Measurements from ENCODE around the gene DNHD1.

The DNHD1 gene

GRCh38 chr11:6547177-6547576 lies 50.1 kb downstream of the DNHD1 start:
- Mint-ChIP-seq H3K36me3 (ENCODE audit: insufficient read depth) (peaks cover 6% of the 10 kb centered on the region), H3K4me1 (no peaks in the 10 kb centered on the region), H3K27me3 (no peaks in the 10 kb centered on the region), H3K9me3 (no peaks in the 10 kb centered on the region), H3K27ac (ENCODE audit: low read depth) (no peak overlapping the region), H3K4me3 (no peak overlapping the region)
- DNase-seq (ENCODE audit: low spot score in 2 of 2), result no peak
- ATAC-seq (replicated peaks; ENCODE audit: extremely low read depth, poor library complexity, severe bottlenecking), result no peak

- Mint-ChIP-seq H3K4me3 (no peak overlapping the region), H3K4me1 (no peaks in the 10 kb centered on the region), H3K9me3 (no peaks in the 10 kb centered on the region), H3K27me3 (no peaks in the 10 kb centered on the region), H3K27ac (ENCODE audit: low read depth) (no peak overlapping the region), H3K36me3 (ENCODE audit: insufficient read depth) (peaks cover 4% of the 10 kb centered on the region)
- ATAC-seq (replicated peaks; ENCODE audit: extremely low read depth, poor library complexity, severe bottlenecking) (no peak), DNase-seq (ENCODE audit: low spot score in 2 of 2) (no peak)
Observed at GRCh38 chr11:6548121-6548520, 51.0 kb downstream of the DNHD1 start.

GRCh38 chr11:6548641-6549040 lies 51.6 kb downstream of the DNHD1 start:
- ATAC-seq (replicated peaks; ENCODE audit: extremely low read depth, poor library complexity, severe bottlenecking), result no peak
- Mint-ChIP-seq H3K4me1 (no peaks in the 10 kb centered on the region), H3K27ac (ENCODE audit: low read depth) (no peak overlapping the region), H3K4me3 (no peak overlapping the region), H3K9me3 (no peaks in the 10 kb centered on the region), H3K36me3 (ENCODE audit: insufficient read depth) (peaks cover 2% of the 10 kb centered on the region), H3K27me3 (no peaks in the 10 kb centered on the region)
- no peak for DNase-seq (ENCODE audit: low spot score in 2 of 2)

- H3K27me3 Mint-ChIP-seq, result no peaks in the 10 kb centered on the region
- peaks cover under 1% of the 10 kb centered on the region for H3K36me3 Mint-ChIP-seq (ENCODE audit: insufficient read depth)
- H3K27ac Mint-ChIP-seq (ENCODE audit: low read depth), result no peak overlapping the region
- no peaks in the 10 kb centered on the region for H3K4me1 Mint-ChIP-seq
- no peak overlapping the region for H3K4me3 Mint-ChIP-seq
- ATAC-seq (replicated peaks; ENCODE audit: extremely low read depth, poor library complexity, severe bottlenecking) (no peak), DNase-seq (ENCODE audit: low spot score in 2 of 2) (no peak)
- H3K9me3 Mint-ChIP-seq, result no peaks in the 10 kb centered on the region
Observed at GRCh38 chr11:6553634-6554033, 56.6 kb downstream of the DNHD1 start.

- no peaks in the 10 kb centered on the region for H3K4me1 Mint-ChIP-seq
- DNase-seq (ENCODE audit: low spot score in 2 of 2) (no peak), ATAC-seq (replicated peaks; ENCODE audit: extremely low read depth, poor library complexity, severe bottlenecking) (no peak)
- H3K9me3 Mint-ChIP-seq, result no peaks in the 10 kb centered on the region
- H3K27me3 Mint-ChIP-seq, result no peaks in the 10 kb centered on the region
- H3K4me3 Mint-ChIP-seq, result no peak overlapping the region
- peaks cover 3% of the 10 kb centered on the region for H3K36me3 Mint-ChIP-seq (ENCODE audit: insufficient read depth)
- H3K27ac Mint-ChIP-seq (ENCODE audit: low read depth), result no peak overlapping the region
Observed at GRCh38 chr11:6554828-6555706, 58.0 kb downstream of the DNHD1 start.

GRCh38 chr11:6556139-6556949 lies 59.3 kb downstream of the DNHD1 start:
- Mint-ChIP-seq H3K36me3 (ENCODE audit: insufficient read depth) (peaks cover 5% of the 10 kb centered on the region), H3K9me3 (no peaks in the 10 kb centered on the region), H3K27me3 (no peaks in the 10 kb centered on the region), H3K27ac (ENCODE audit: low read depth) (no peak overlapping the region), H3K4me3 (no peak overlapping the region), H3K4me1 (no peaks in the 10 kb centered on the region)
- ATAC-seq (replicated peaks; ENCODE audit: extremely low read depth, poor library complexity, severe bottlenecking) (no peak), DNase-seq (ENCODE audit: low spot score in 2 of 2) (no peak)

GRCh38 chr11:6557063-6557462 lies 60.0 kb downstream of the DNHD1 start:
- Mint-ChIP-seq H3K27me3 (no peaks in the 10 kb centered on the region), H3K27ac (ENCODE audit: low read depth) (no peak overlapping the region), H3K4me1 (no peaks in the 10 kb centered on the region), H3K9me3 (no peaks in the 10 kb centered on the region), H3K4me3 (no peak overlapping the region), H3K36me3 (ENCODE audit: insufficient read depth) (peaks cover 5% of the 10 kb centered on the region)
- no peak for ATAC-seq (replicated peaks; ENCODE audit: extremely low read depth, poor library complexity, severe bottlenecking)
- DNase-seq (ENCODE audit: low spot score in 2 of 2), result no peak

- Mint-ChIP-seq H3K4me3 (no peak overlapping the region), H3K36me3 (ENCODE audit: insufficient read depth) (peaks cover 5% of the 10 kb centered on the region), H3K27me3 (no peaks in the 10 kb centered on the region), H3K27ac (ENCODE audit: low read depth) (peak overlapping the region; percentile 58), H3K4me1 (no peaks in the 10 kb centered on the region), H3K9me3 (no peaks in the 10 kb centered on the region)
- ATAC-seq (replicated peaks; ENCODE audit: extremely low read depth, poor library complexity, severe bottlenecking), result no peak
- no peak for DNase-seq (ENCODE audit: low spot score in 2 of 2)
Observed at GRCh38 chr11:6557761-6558674, 60.9 kb downstream of the DNHD1 start.

- Mint-ChIP-seq H3K27ac (ENCODE audit: low read depth) (no peak overlapping the region), H3K27me3 (no peaks in the 10 kb centered on the region), H3K4me1 (no peaks in the 10 kb centered on the region), H3K9me3 (no peaks in the 10 kb centered on the region), H3K4me3 (no peak overlapping the region), H3K36me3 (ENCODE audit: insufficient read depth) (peaks cover 5% of the 10 kb centered on the region)
- ATAC-seq (replicated peaks; ENCODE audit: extremely low read depth, poor library complexity, severe bottlenecking) (no peak), DNase-seq (ENCODE audit: low spot score in 2 of 2) (no peak)
Observed at GRCh38 chr11:6559369-6559768, 62.3 kb downstream of the DNHD1 start.

- H3K9me3 Mint-ChIP-seq, result no peaks in the 10 kb centered on the region
- H3K27ac Mint-ChIP-seq (ENCODE audit: low read depth), result no peak overlapping the region
- peaks cover 7% of the 10 kb centered on the region for H3K36me3 Mint-ChIP-seq (ENCODE audit: insufficient read depth)
- no peak overlapping the region for H3K4me3 Mint-ChIP-seq
- no peaks in the 10 kb centered on the region for H3K27me3 Mint-ChIP-seq
- no peak for ATAC-seq (replicated peaks; ENCODE audit: extremely low read depth, poor library complexity, severe bottlenecking)
- DNase-seq (ENCODE audit: low spot score in 2 of 2), result no peak
- no peaks in the 10 kb centered on the region for H3K4me1 Mint-ChIP-seq
Observed at GRCh38 chr11:6561288-6561687, 64.2 kb downstream of the DNHD1 start.

- no peak for DNase-seq (ENCODE audit: low spot score in 2 of 2)
- Mint-ChIP-seq H3K4me3 (no peak overlapping the region), H3K36me3 (ENCODE audit: insufficient read depth) (peaks cover 10% of the 10 kb centered on the region), H3K27me3 (no peaks in the 10 kb centered on the region), H3K27ac (ENCODE audit: low read depth) (no peak overlapping the region), H3K9me3 (no peaks in the 10 kb centered on the region), H3K4me1 (no peaks in the 10 kb centered on the region)
- ATAC-seq (replicated peaks; ENCODE audit: extremely low read depth, poor library complexity, severe bottlenecking), result no peak
Observed at GRCh38 chr11:6563121-6563619, 66.1 kb downstream of the DNHD1 start.

- H3K4me1 Mint-ChIP-seq, result no peaks in the 10 kb centered on the region
- H3K9me3 Mint-ChIP-seq, result no peaks in the 10 kb centered on the region
- H3K4me3 Mint-ChIP-seq, result no peak overlapping the region
- no peak for DNase-seq (ENCODE audit: low spot score in 2 of 2)
- H3K27ac Mint-ChIP-seq (ENCODE audit: low read depth), result no peak overlapping the region
- no peaks in the 10 kb centered on the region for H3K27me3 Mint-ChIP-seq
- H3K36me3 Mint-ChIP-seq (ENCODE audit: insufficient read depth), result peaks cover 9% of the 10 kb centered on the region
- no peak for ATAC-seq (replicated peaks; ENCODE audit: extremely low read depth, poor library complexity, severe bottlenecking)
Observed at GRCh38 chr11:6563667-6564066, 66.6 kb downstream of the DNHD1 start.
